Astrocyte of the cerebellum (primary cell): ENCODE measurements around the gene PARD6A.

Experiments
- DNase-seq: peaks from one replicate; pipeline ENCODE4 v3.0.0-alpha.2; 2011; ENCODE audit warnings: low read depth
- H3K4me3 ChIP-seq: 2 replicates; pipeline ENCODE4 v1.5.1; 2011; ENCODE audit warnings: mild to moderate bottlenecking, low read depth, low read length, moderate library complexity
- in situ Hi-C: cut with HindIII; loops from 2 replicates; pipeline ENCODE4 v1.10.0; 2017; ENCODE audit warnings: low sequenced_read_pairs
- TF ChIP-seq, protein P1 (sequence below): IDR thresholded peaks from 2 replicates; pipeline ENCODE4 v1.5.1; 2012; ENCODE audit warnings: low read length, low read depth, moderate library complexity, mild to moderate bottlenecking; ENCODE audit errors: missing control alignments

The PARD6A gene

DNA sequence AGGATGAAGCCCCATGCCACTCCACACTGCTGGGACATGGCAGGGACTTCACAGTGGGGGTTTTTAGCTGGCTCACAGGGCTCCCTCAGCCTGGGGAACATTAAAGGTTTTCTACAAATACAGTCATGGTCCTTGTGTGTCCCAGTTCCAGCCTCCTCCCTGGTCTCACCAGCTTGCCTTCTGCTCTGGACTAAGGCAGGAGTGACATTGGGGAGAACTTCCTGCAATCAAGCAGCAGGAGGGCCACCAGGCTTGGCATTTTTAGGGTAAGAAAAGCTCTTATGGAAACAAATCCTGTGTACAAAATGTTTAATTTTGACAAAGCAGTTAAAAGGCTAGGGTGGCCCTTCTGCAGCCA lies 1.9 kb downstream of the PARD6A start:
- no peak for DNase-seq
- no peak overlapping the region for H3K4me3 ChIP-seq
- in situ Hi-C loops, result no loop called here
- TF ChIP-seq, protein P1, sequence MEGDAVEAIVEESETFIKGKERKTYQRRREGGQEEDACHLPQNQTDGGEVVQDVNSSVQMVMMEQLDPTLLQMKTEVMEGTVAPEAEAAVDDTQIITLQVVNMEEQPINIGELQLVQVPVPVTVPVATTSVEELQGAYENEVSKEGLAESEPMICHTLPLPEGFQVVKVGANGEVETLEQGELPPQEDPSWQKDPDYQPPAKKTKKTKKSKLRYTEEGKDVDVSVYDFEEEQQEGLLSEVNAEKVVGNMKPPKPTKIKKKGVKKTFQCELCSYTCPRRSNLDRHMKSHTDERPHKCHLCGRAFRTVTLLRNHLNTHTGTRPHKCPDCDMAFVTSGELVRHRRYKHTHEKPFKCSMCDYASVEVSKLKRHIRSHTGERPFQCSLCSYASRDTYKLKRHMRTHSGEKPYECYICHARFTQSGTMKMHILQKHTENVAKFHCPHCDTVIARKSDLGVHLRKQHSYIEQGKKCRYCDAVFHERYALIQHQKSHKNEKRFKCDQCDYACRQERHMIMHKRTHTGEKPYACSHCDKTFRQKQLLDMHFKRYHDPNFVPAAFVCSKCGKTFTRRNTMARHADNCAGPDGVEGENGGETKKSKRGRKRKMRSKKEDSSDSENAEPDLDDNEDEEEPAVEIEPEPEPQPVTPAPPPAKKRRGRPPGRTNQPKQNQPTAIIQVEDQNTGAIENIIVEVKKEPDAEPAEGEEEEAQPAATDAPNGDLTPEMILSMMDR, result no peak

- no peak for DNase-seq
- TF ChIP-seq, protein P1, result peak; percentile 37
- in situ Hi-C loops, result no loop called here
- H3K4me3 ChIP-seq, result no peak overlapping the region
Observed at GRCh38 chr16:67663151-67663876, 2.6 kb downstream of the PARD6A start.

- in situ Hi-C loops, result no loop called here
- no peak overlapping the region for H3K4me3 ChIP-seq
- TF ChIP-seq, protein P1, result no peak
- DNase-seq, result no peak
Observed at GRCh38 chr16:67663877-67664222, 3.1 kb downstream of the PARD6A start.

DNA sequence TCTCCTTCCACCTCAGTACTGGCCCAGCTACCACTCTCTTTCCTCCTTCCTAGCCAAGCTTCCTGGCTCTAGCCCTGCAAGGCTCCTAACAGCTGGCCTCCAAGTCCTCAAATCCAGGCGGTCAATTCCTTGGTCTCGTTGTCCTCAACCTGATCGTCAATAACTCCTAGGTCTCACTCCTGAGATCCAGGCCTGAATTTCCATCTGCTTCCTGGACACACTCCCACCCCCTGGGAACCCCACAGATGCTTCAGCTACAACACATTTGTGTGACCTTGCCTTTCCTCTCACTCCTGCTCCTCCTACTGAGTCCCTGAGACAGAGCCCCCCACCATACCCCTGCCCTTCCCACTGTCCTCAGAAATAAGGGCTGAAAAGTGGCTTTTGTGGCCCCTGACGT lies 3.5 kb downstream of the PARD6A start:
- TF ChIP-seq, protein P1, result no peak
- in situ Hi-C loops, result no loop called here
- DNase-seq, result no peak
- H3K4me3 ChIP-seq, result no peak overlapping the region

GRCh38 chr16:67664871-67665270 lies 4.1 kb downstream of the PARD6A start:
- TF ChIP-seq, protein P1, result no peak
- no peak overlapping the region for H3K4me3 ChIP-seq
- DNase-seq, result no peak
- in situ Hi-C loops, result no loop called here

- TF ChIP-seq, protein P1, result no peak
- no peak for DNase-seq
- H3K4me3 ChIP-seq, result peak overlapping the region; percentile 64
- in situ Hi-C loops, result no loop called here
Observed at GRCh38 chr16:67665598-67665997, 4.8 kb downstream of the PARD6A start.
